ENCODE data around the gene SCUBE1. TPM values are rescaled to one million over a fixed set of nuclear protein-coding genes. Genes with fewer than 3 reads are reported as not detected.

Gene SCUBE1
- total and polyA plus RNA-seq, 2 donors (not counting 3 experiments of a cell fraction or from before 2014, with no cell fraction given) = 0.07 TPM; not detected in 1

DNA sequence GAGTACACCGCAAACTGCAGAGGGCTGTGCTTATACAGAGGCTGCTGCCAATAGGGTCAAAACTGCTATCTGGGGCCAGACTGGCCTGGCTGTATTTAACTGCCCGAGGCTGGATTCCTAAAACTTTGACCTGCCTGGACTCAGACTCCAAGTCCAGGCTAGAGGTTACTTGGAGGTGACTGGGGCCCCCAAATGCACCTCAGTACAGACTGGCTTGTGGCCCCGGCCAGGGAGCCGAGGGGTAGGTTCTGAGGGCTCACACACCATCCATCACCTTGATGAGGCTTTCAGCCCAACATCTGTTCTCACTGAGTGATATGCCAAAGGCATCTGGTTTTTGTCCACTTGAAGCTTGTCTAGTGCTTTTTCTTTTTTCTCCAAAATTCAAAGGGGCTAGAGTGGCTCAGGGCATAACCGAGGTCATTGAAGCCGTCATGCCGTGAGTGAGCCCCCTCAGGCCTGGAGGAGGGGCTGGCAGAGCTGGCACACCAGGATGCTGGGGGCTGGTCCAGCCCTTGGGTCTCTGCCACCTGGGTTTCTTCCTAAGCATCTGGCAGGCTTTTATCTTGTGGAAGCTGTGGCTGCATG lies 103.9 kb downstream of the SCUBE1 start:
- Histone ChIP-seq H3K9me1 (replicated peaks; ENCODE audit: control insufficient read depth, extremely low read depth, insufficient read depth, low read length) (no peaks in the 10 kb centered on the region), H2AFZ (ENCODE audit: low read depth, low read length) (no peak overlapping the region), H3K79me2 (ENCODE audit: control insufficient read depth, insufficient read depth, low read length) (no peaks in the 10 kb centered on the region), H3K27me3 (ENCODE audit: control insufficient read depth in 2 of 2, insufficient read depth in 2 of 2, low read length in 2 of 2) (no peaks in the 10 kb centered on the region), H3K4me2 (ENCODE audit: insufficient read depth, low read length) (no peak overlapping the region), H4K20me1 (replicated peaks; ENCODE audit: control insufficient read depth, extremely low read depth, insufficient read depth, low read length) (no peaks in the 10 kb centered on the region), H3K27ac (ENCODE audit: insufficient read depth, low read depth, low read length) (no peak overlapping the region), H3K4me1 (ENCODE audit: control insufficient read depth, extremely low read depth, insufficient read depth, low read length) (no peaks in the 10 kb centered on the region), H3K9me3 (replicated peaks; ENCODE audit: control insufficient read depth, insufficient read depth, low read length) (no peaks in the 10 kb centered on the region), H3K9ac (replicated peaks; ENCODE audit: extremely low read depth, insufficient read depth, low read length) (no peak overlapping the region), H3K4me3 (replicated peaks in 1 of 3; ENCODE audit: insufficient read depth in 1 of 3, low read depth in 1 of 3, low read length in 3 of 3) (no peak overlapping the region), H3K36me3 (ENCODE audit: control insufficient read depth in 2 of 2, extremely low read depth in 1 of 2, insufficient read depth in 2 of 2, low read length in 2 of 2) (no peaks in the 10 kb centered on the region)
- POLR2A ChIA-PET = no interaction called here
- no peak for TF ChIP-seq FOS (IDR thresholded peaks at IDR 0.05; ENCODE audit: borderline replicate concordance, insufficient read depth, low read length)
- TF ChIP-seq POLR2A (IDR thresholded peaks at IDR 0.05; ENCODE audit: low read depth, low read length) = no peak
- TF ChIP-seq, protein P1, sequence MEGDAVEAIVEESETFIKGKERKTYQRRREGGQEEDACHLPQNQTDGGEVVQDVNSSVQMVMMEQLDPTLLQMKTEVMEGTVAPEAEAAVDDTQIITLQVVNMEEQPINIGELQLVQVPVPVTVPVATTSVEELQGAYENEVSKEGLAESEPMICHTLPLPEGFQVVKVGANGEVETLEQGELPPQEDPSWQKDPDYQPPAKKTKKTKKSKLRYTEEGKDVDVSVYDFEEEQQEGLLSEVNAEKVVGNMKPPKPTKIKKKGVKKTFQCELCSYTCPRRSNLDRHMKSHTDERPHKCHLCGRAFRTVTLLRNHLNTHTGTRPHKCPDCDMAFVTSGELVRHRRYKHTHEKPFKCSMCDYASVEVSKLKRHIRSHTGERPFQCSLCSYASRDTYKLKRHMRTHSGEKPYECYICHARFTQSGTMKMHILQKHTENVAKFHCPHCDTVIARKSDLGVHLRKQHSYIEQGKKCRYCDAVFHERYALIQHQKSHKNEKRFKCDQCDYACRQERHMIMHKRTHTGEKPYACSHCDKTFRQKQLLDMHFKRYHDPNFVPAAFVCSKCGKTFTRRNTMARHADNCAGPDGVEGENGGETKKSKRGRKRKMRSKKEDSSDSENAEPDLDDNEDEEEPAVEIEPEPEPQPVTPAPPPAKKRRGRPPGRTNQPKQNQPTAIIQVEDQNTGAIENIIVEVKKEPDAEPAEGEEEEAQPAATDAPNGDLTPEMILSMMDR (IDR thresholded peaks at IDR 0.05; ENCODE audit: extremely low read depth in 1 of 2, insufficient read depth in 1 of 2, low read depth in 1 of 2, low read length in 2 of 2) = no peak
- TF ChIP-seq, protein P2, sequence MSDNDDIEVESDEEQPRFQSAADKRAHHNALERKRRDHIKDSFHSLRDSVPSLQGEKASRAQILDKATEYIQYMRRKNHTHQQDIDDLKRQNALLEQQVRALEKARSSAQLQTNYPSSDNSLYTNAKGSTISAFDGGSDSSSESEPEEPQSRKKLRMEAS (IDR thresholded peaks at IDR 0.05; ENCODE audit: insufficient read depth, insufficient read length) = no peak
- TF ChIP-seq JUN (IDR thresholded peaks at IDR 0.05; ENCODE audit: borderline replicate concordance, insufficient read depth, insufficient read length, low read depth) = no peak
- TF ChIP-seq EZH2 (IDR thresholded peaks at IDR 0.05; ENCODE audit: borderline replicate concordance, low read depth, low read length, severe bottlenecking) = no peak
- TF ChIP-seq GATA2 (IDR thresholded peaks at IDR 0.05; ENCODE audit: insufficient read depth, insufficient read length, low read depth, low read length) = no peak
- TF ChIP-seq POLR2AphosphoS5 (IDR thresholded peaks at IDR 0.05; ENCODE audit: insufficient read depth, low read depth, low read length) = no peak
- TF ChIP-seq MYC (IDR thresholded peaks at IDR 0.05; ENCODE audit: low read depth, low read length) = no peak
- CTCF ChIA-PET = interaction anchor here (0.9 to 1.2 kb wide), 2 partner anchors 31 to 107 kb away, joined by 3 to 4 read pairs; no protein-coding TSS in a partner anchor
- no TSS peak for BruUV-seq (replicated peaks)
- FAIRE-seq (no peak), DNase-seq (ENCODE audit: low read depth, low spot score) (no peak)
- dilution Hi-C loops (cut with MboI; ENCODE audit: extremely low pct_ligation_motif_present, low sequenced_read_pairs) = no loop called here
- intact Hi-C loops (cut with micrococcal nuclease) = no loop called here

Measured in endothelial cell of umbilical vein (primary cell).